ENCODE data around the gene SLIT3.

DNA sequence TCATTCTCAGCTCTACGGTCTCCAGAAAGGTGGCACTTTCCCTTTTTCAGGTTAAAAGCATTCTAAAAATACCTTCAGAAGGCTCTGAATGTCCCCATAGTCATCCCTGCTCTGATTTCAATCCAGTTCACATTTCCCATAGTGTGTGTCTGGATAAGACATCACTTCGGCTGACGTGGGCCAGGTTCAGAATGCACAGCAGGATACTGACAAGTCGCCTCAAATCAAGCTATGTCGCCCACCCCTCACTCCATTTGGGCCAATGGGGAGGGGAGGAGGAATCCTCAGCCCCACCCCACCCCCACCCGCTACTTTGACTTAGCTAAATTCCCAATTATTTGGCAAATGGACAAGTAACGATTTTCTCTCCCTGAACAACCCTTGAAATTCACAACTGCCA lies 148.0 kb downstream of the SLIT3 start:
- TF ChIP-seq, protein P1, sequence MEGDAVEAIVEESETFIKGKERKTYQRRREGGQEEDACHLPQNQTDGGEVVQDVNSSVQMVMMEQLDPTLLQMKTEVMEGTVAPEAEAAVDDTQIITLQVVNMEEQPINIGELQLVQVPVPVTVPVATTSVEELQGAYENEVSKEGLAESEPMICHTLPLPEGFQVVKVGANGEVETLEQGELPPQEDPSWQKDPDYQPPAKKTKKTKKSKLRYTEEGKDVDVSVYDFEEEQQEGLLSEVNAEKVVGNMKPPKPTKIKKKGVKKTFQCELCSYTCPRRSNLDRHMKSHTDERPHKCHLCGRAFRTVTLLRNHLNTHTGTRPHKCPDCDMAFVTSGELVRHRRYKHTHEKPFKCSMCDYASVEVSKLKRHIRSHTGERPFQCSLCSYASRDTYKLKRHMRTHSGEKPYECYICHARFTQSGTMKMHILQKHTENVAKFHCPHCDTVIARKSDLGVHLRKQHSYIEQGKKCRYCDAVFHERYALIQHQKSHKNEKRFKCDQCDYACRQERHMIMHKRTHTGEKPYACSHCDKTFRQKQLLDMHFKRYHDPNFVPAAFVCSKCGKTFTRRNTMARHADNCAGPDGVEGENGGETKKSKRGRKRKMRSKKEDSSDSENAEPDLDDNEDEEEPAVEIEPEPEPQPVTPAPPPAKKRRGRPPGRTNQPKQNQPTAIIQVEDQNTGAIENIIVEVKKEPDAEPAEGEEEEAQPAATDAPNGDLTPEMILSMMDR (IDR thresholded peaks at IDR 0.05) = no peak
- TF ChIP-seq EZH2 (IDR thresholded peaks at IDR 0.05) (no peak), EZH2phosphoT487 (IDR thresholded peaks at IDR 0.05) (no peak)
